ENCODE results near the gene LYRM2.

LYRM2 gene

GRCh38 chr6:89589297-89590025, 49.1 kb downstream of the LYRM2 start:
- TF ChIP-seq CTCF (IDR thresholded peaks at IDR 0.05; ENCODE audit: low read depth, low read length) (no peak), EZH2phosphoT487 (IDR thresholded peaks at IDR 0.05; ENCODE audit: low read depth) (no peak)
- Histone ChIP-seq H3K4me1 (ENCODE audit: low read length) (no peaks in the 10 kb centered on the region), H2AFZ (ENCODE audit: low read depth, low read length) (no peak overlapping the region), H3K27ac (ENCODE audit: low read length) (no peak overlapping the region), H3K9ac (ENCODE audit: low read length) (no peak overlapping the region), H3K9me3 (ENCODE audit: insufficient read depth, low read length) (no peaks in the 10 kb centered on the region), H4K20me1 (ENCODE audit: insufficient read depth, low read length) (no peaks in the 10 kb centered on the region), H3K27me3 (ENCODE audit: low read depth, low read length) (no peaks in the 10 kb centered on the region), H3K36me3 (replicated peaks; ENCODE audit: low read depth, low read length) (no peaks in the 10 kb centered on the region), H3K4me2 (ENCODE audit: low read length) (no peak overlapping the region), H3K4me3 (ENCODE audit: low read length) (no peak overlapping the region), H3K79me2 (ENCODE audit: low read length) (no peaks in the 10 kb centered on the region)

GRCh38 chr6:89585154-89585553, 53.4 kb downstream of the LYRM2 start:
- Histone ChIP-seq H3K9me3 (ENCODE audit: insufficient read depth, low read length) (no peaks in the 10 kb centered on the region), H3K27me3 (ENCODE audit: low read depth, low read length) (no peaks in the 10 kb centered on the region), H3K36me3 (replicated peaks; ENCODE audit: low read depth, low read length) (no peaks in the 10 kb centered on the region), H4K20me1 (ENCODE audit: insufficient read depth, low read length) (no peaks in the 10 kb centered on the region), H3K4me1 (ENCODE audit: low read length) (no peaks in the 10 kb centered on the region), H2AFZ (ENCODE audit: low read depth, low read length) (no peak overlapping the region), H3K9ac (ENCODE audit: low read length) (no peak overlapping the region), H3K79me2 (ENCODE audit: low read length) (no peaks in the 10 kb centered on the region), H3K27ac (ENCODE audit: low read length) (no peak overlapping the region), H3K4me2 (ENCODE audit: low read length) (no peak overlapping the region), H3K4me3 (ENCODE audit: low read length) (no peak overlapping the region)
- no peak for TF ChIP-seq EZH2phosphoT487 (IDR thresholded peaks at IDR 0.05; ENCODE audit: low read depth)
- TF ChIP-seq CTCF (IDR thresholded peaks at IDR 0.05; ENCODE audit: low read depth, low read length): no peak

- no peak for TF ChIP-seq EZH2phosphoT487 (IDR thresholded peaks at IDR 0.05; ENCODE audit: low read depth)
- no peak for TF ChIP-seq CTCF (IDR thresholded peaks at IDR 0.05; ENCODE audit: low read depth, low read length)
- H3K9ac ChIP-seq (ENCODE audit: low read length): no peak overlapping the region
These were observed 54.0 kb downstream of the LYRM2 start for GRCh38 chr6:89584539-89584938.

GRCh38 chr6:89583559-89583958, 55.0 kb downstream of the LYRM2 start:
- H3K9me3 ChIP-seq (ENCODE audit: insufficient read depth, low read length): no peaks in the 10 kb centered on the region
- H4K20me1 ChIP-seq (ENCODE audit: insufficient read depth, low read length): no peaks in the 10 kb centered on the region
- TF ChIP-seq CTCF (IDR thresholded peaks at IDR 0.05; ENCODE audit: low read depth, low read length): no peak
- H3K4me3 ChIP-seq (ENCODE audit: low read length): no peak overlapping the region
- no peak overlapping the region for H3K27ac ChIP-seq (ENCODE audit: low read length)
- H3K36me3 ChIP-seq (replicated peaks; ENCODE audit: low read depth, low read length): no peaks in the 10 kb centered on the region
- no peaks in the 10 kb centered on the region for H3K79me2 ChIP-seq (ENCODE audit: low read length)
- no peak overlapping the region for H3K4me2 ChIP-seq (ENCODE audit: low read length)
- no peaks in the 10 kb centered on the region for H3K27me3 ChIP-seq (ENCODE audit: low read depth, low read length)
- no peak overlapping the region for H2AFZ ChIP-seq (ENCODE audit: low read depth, low read length)
- H3K9ac ChIP-seq (ENCODE audit: low read length): no peak overlapping the region
- no peaks in the 10 kb centered on the region for H3K4me1 ChIP-seq (ENCODE audit: low read length)

More at GRCh38 chr6:89584539-89584938, 54.0 kb downstream of the LYRM2 start:
- no peak overlapping the region for H3K4me2 ChIP-seq (ENCODE audit: low read length)
- no peaks in the 10 kb centered on the region for H3K79me2 ChIP-seq (ENCODE audit: low read length)
- H3K36me3 ChIP-seq (replicated peaks; ENCODE audit: low read depth, low read length): no peaks in the 10 kb centered on the region
- no peaks in the 10 kb centered on the region for H3K9me3 ChIP-seq (ENCODE audit: insufficient read depth, low read length)
- no peaks in the 10 kb centered on the region for H3K27me3 ChIP-seq (ENCODE audit: low read depth, low read length)
- no peak overlapping the region for H3K27ac ChIP-seq (ENCODE audit: low read length)
- no peak overlapping the region for H3K4me3 ChIP-seq (ENCODE audit: low read length)
- H2AFZ ChIP-seq (ENCODE audit: low read depth, low read length): no peak overlapping the region
- no peaks in the 10 kb centered on the region for H4K20me1 ChIP-seq (ENCODE audit: insufficient read depth, low read length)
- H3K4me1 ChIP-seq (ENCODE audit: low read length): no peaks in the 10 kb centered on the region
